Ammon's horn (tissue), 1 donor: Measurements from ENCODE around the gene CHCHD4.
A peak's percentile ranks its signal among the peaks of the same experiment; 100 is the strongest.

Experiments
- DNase-seq: peaks from one replicate; pipeline ENCODE4 v3.0.0-alpha.2; 2016; ENCODE audit warnings: low spot score

CHCHD4 gene

GRCh38 chr3:14124615-14125192, at the start of gene CHCHD4, which contains the start of gene TMEM43:
CHCHD4 (minus strand) TSS chr3:14124870; CDS start chr3:14124676, 194 bp downstream.
TMEM43 (plus strand) TSS chr3:14125052; CDS start chr3:14125194, 142 bp downstream.
- DNase-seq = peak; percentile 99

- DNase-seq = no peak
Measured at GRCh38 chr3:14172496-14172895, 47.8 kb upstream of the CHCHD4 start.

DNA sequence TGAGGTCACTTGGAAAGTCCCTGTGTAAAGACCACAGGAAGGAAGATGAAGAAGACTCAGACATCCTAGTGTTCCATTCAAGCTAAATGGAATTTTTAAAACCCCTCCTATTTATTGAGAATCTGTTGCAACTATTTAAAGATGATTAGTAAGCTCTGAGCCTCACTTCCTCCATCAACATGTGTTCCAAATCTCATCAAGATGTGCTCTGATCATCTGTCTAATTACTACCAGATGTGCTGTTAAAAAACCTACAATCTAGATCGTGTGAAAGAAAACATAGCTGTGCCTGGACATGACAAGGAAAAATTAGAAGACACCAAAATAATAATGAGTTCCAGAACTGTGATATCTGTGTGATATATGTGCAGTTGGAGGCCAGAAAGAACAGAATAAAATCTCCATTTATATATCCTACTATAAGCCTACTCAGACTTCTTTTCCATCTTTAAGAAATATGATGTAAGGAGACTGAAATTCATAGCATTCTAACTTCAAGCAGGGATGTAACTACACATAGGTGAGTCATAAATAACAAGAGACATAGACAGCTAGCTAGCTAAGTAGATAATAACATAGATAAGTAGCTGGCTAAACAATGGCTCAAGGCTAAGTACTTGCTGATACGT, 46.0 kb upstream of the CHCHD4 start:
- no peak for DNase-seq

- DNase-seq = no peak
Measured at GRCh38 chr3:14169871-14170270, 45.2 kb upstream of the CHCHD4 start.

GRCh38 chr3:14169435-14169834, 44.8 kb upstream of the CHCHD4 start:
- DNase-seq = no peak

GRCh38 chr3:14166877-14167603, 42.4 kb upstream of the CHCHD4 start:
- no peak for DNase-seq

DNA sequence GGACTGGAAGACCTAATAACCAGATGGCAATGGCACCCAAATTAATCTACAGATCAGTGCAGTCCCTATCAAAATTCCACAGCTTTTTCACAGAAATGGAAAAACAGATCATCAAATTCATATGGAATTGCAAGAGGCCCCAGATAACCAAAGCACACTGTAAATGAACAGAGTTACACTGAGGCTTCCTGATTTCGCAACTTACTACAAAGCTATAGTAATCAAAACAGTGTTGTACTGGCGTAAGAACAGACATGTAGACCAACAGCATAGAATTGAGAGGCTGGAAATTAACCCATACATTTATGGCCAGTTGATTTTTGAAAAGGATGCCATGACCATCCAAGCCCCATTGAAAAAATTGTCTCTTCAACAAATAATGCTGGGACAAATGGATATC, 37.5 kb upstream of the CHCHD4 start:
- DNase-seq = no peak

DNA sequence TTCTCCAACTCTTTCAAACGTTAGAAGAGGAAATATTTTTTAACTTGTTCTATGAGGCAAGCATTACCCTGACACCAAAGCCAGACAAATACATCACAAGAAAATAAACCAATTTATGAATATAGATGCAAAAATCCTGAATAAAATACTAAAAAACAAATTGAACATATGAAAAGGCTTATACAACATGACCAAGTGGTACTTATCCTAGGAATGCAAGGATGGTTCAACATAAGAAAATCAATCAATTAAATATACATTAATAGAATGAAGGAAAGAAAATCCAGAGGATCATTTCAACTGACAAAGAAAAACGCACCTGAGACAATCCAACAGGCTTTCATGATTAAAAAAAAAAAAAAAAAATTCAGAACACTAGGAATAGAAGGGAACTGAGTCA, 36.6 kb upstream of the CHCHD4 start:
- no peak for DNase-seq

GRCh38 chr3:14159426-14159825, 34.8 kb upstream of the CHCHD4 start:
- no peak for DNase-seq

GRCh38 chr3:14158370-14158769, 33.7 kb upstream of the CHCHD4 start:
- DNase-seq = no peak

DNA sequence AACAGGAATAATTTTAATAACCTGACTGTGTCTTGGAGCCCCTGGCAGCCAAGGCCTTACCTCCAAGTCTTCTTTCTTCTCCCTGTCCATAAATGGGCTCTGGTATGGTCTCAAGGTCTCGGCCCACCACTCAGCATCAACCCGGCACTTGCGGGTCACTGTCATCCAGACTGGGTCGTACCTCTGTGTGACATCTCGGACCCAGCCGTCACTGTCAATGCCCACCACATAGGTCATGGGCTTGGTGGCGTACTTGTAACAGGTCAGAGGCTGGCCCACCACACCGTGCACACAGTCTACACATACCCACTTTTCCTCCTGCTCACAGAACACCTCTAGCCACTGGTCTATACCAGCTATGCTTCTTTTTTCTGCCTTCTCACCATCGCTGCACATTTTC, 33.3 kb upstream of the CHCHD4 start:
- DNase-seq = no peak

DNA sequence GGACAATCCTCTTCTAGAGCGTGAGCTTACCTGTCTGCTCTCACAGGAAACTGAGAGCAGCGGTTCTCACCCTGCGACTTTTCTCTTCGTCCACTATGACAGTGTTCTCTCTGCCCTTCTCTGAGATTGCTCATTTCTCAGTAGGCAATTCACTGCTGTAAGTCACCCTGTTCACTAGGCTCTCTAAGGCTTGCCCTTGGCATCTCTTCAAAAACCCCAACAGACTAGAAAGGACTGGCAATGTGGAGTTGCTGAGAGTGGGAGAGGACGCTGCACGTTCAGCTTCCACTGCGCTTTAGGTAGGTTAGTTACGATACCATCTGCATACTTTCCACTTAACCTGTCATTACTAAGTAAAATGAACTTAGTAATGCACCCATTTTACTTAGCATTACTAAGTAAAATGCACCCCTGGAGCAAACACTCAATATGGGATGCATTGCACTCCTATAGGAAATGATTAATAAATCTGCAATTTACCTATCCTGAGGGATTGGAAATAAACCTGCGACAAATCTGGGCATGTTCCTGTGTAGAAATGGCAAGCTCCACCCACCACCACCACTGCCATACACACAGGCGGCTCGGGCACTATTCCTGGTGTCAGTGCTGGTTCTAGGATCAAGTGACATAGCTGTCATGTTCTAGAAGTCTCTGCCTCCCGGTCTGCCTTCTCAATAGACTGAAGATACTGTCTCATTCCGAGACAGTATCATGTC, 32.3 kb upstream of the CHCHD4 start:
- DNase-seq = no peak

GRCh38 chr3:14156201-14156600, 31.5 kb upstream of the CHCHD4 start:
- no peak for DNase-seq

DNA sequence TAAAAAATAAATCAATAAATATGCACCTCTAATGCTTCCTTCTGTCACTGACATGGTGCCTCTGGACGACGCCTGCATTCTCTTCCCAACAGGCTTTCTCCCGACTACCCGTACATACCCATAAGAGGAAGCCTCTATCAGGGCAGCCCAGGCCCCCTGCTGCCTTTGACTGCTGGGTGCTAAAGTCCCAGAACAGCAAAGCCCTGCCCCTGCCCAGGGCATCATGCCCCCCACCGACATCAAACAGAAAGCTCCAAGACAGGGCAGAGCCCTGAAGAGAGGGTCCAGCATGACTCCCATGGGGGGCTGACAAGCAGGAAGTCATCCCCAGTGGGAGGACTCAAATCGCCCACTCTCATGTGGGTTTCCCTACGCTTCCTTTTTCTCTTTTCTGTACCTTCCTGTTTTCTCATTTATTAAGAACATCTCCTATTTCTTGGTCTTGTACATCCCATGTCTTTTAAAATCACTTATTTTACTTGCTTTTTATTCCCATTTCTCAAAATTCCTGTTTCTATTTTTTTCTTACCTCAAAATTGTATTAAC, 30.3 kb upstream of the CHCHD4 start:
- DNase-seq = no peak

DNA sequence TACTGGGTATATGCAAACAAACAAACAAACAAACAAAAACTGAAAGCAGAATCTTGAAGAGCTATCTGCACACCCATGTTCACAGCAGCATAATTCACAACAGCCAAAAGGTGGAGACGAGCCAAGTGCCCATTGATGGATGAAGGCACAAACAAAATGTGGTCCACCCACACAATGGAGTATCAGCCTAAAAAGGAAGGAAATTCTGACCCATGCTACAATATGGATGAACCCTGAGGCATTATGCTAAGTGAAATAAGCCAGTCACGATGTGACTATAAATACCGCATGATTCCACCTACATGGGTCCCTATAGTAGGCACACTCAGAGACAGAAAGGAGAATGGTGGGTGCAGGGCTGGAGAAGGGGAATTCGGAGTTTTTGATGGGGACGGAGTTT, 29.6 kb upstream of the CHCHD4 start:
- DNase-seq = no peak

DNA sequence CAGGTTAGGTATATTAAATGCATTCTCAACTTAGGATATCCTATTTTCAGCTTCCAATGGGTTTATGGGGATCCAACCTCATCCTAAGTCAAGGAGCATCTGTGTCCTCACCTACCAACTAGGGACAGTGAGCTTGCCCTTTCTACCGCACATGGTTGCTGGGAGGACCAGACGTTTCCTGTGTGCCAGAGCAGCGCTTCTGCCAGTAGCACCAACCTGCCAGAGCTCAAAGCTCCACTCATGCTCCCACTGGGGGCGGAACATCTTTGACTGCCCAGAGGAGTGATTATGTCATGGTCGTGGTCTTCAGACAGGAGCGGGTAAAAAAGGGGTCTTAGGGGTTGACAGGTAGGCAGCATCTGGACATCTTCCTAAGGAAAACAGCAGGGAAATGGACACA, 29.0 kb upstream of the CHCHD4 start:
- DNase-seq = no peak

GRCh38 chr3:14152963-14153355, 28.3 kb upstream of the CHCHD4 start:
- DNase-seq = no peak

DNA sequence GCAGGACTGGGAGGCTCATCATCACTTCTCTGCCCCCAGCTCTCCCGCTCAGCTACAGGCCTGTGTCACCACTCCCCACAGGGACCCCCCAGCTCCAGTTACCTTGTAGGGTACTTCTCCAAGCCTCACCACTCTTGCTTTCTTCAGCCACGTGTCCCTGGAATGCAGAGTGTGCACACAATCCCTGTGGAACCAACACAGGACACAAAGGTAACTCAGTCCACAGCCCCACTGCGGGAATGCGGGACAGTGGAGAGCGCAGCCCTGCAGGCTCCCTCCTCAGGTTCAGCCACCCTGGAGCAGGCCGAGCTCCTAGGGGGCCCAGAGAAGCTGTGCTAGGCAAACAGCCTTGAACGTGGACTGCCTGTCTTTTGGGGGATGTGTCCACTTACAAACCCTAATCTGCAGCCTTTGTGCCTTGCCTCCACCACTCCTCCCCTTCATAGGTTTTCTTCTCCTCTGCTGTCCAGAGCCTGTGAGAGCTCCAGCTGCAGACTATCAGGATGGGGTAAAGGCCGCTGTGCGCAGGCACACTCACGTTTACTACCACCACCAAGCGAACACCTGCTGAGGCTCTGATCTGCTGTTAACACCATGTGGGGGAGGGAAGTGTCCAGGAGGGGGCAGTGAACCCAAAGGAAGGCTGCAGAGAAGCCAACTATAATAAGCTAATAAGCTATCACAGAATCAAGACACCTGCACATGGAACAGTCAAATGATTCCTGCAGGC, 27.7 kb upstream of the CHCHD4 start:
- DNase-seq = no peak

DNA sequence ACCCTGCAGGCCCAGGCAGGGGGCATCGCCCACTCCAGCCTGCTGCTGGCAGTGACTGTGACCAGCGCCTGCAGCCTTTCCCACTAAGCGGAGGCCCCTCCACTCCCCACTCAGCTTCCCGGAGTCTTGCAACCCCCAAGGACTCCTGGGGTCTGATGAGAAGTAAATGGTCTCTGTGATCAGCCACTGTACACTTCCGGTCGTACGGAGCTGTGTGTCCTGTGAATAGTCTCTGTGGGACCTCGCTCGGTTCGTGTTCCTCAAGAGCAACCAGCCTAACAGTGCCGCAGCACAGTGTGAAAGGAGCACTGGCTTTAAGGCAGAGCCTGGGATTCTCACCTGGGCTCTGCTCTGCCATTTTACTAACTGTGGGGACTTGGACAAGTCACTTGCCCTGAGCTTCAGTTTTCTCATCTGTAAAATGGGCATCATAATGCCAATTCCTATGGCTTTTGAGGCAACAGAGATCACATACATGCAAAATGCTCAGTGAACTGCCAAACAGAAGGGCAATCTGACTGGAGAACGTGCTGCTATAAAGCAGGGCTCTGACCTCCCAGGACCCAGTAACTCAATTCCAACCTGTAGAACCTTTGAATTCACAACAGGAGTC, 26.9 kb upstream of the CHCHD4 start:
- DNase-seq = no peak

- no peak for DNase-seq
Measured at GRCh38 chr3:14150491-14151230, 26.0 kb upstream of the CHCHD4 start.

- no peak for DNase-seq
Measured at GRCh38 chr3:14150078-14150477, 25.4 kb upstream of the CHCHD4 start.
